Endothelial cell of umbilical vein (primary cell): Measurements from ENCODE around the gene DNAH11.

Experiments used
- CTCF ChIP-seq, 2 donors: IDR thresholded peaks; 1 replicate in 1 of 2; 2 replicates in 1 of 2; pipeline ENCODE4 v1.5.1; 2011; ENCODE audit warnings: low read length in 2 of 2, mild to moderate bottlenecking in 2 of 2, moderate library complexity in 2 of 2, control low read depth in 1 of 2, inconsistent platforms in 1 of 2, low read depth in 1 of 2; ENCODE audit not compliant: insufficient read depth in 1 of 2; ENCODE audit errors: extremely low read depth in 1 of 2
- EZH2 ChIP-seq: IDR thresholded peaks from 2 replicates; pipeline ENCODE4 v1.6.1; 2012; ENCODE audit warnings: borderline replicate concordance, low read depth, mild to moderate bottlenecking, moderate library complexity, low read length, inconsistent platforms; ENCODE audit not compliant: severe bottlenecking
- FOS ChIP-seq: IDR thresholded peaks from 2 replicates; pipeline ENCODE4 v1.6.1; 2011; ENCODE audit warnings: mild to moderate bottlenecking, low read length, moderate library complexity, borderline replicate concordance; ENCODE audit not compliant: insufficient read depth
- GATA2 ChIP-seq: IDR thresholded peaks from 2 replicates; pipeline ENCODE4 v1.7.0; 2011; ENCODE audit warnings: low read depth, mild to moderate bottlenecking, moderate library complexity, mixed read lengths, low read length; ENCODE audit not compliant: insufficient read length, insufficient read depth
- JUN ChIP-seq: IDR thresholded peaks from 2 replicates; pipeline ENCODE4 v1.6.1; 2011; ENCODE audit warnings: borderline replicate concordance, low read depth; ENCODE audit not compliant: insufficient read length, insufficient read depth
- MAX ChIP-seq: IDR thresholded peaks from 2 replicates; pipeline ENCODE4 v1.6.1; 2011; ENCODE audit not compliant: insufficient read depth, insufficient read length
- MYC ChIP-seq: IDR thresholded peaks from one replicate; pipeline ENCODE4 v1.6.1; 2011; ENCODE audit warnings: mild to moderate bottlenecking, low read depth, low read length
- POLR2A ChIP-seq: IDR thresholded peaks from 2 replicates; pipeline ENCODE4 v1.6.1; 2012; ENCODE audit warnings: low read depth, mild to moderate bottlenecking, control low read depth, low read length
- POLR2AphosphoS5 ChIP-seq: IDR thresholded peaks from 2 replicates; pipeline ENCODE4 v1.6.1; 2012; ENCODE audit warnings: low read depth, mild to moderate bottlenecking, control low read depth, low read length, moderate library complexity; ENCODE audit not compliant: insufficient read depth

- TF ChIP-seq CTCF (IDR thresholded peaks at IDR 0.05; ENCODE audit: extremely low read depth in 1 of 2, insufficient read depth in 1 of 2, low read depth in 1 of 2, low read length in 2 of 2) (no peak), EZH2 (no peak), FOS (no peak), POLR2AphosphoS5 (no peak), POLR2A (no peak), MAX (no peak), MYC (no peak), JUN (no peak), GATA2 (no peak)
Observed at GRCh38 chr7:21844742-21845141, 301.9 kb downstream of the DNAH11 start.
